Measurements from ENCODE around the gene GMDS. TPM values are rescaled to one million over a fixed set of nuclear protein-coding genes. Genes with fewer than 3 reads are reported as not detected.
A peak's percentile ranks its signal among the peaks of the same experiment; 100 is the strongest.

GMDS gene
- total RNA-seq, 2 donors from 2014 or later = 25.4 to 29.5 TPM

GRCh38 chr6:1645466-1646185 lies 599.8 kb downstream of the GMDS start:
- no peak overlapping the region for H3K4me3 Mint-ChIP-seq
- Histone ChIP-seq H3K4me3 (ENCODE audit: low read length) (no peak overlapping the region), H3K27me3 (ENCODE audit: control insufficient read depth, insufficient read depth, low read length, poor library complexity, severe bottlenecking) (no peaks in the 10 kb centered on the region), H3K4me1 (ENCODE audit: control insufficient read depth, insufficient read depth, low read length) (peaks cover 3% of the 10 kb centered on the region), H3K9me3 (ENCODE audit: control insufficient read depth, low read length) (no peaks in the 10 kb centered on the region), H3K9ac (ENCODE audit: extremely low read depth, low read length, poor library complexity, severe bottlenecking) (no peak overlapping the region), H3K36me3 (ENCODE audit: control insufficient read depth, insufficient read depth, low read length) (no peaks in the 10 kb centered on the region), H3K27ac (ENCODE audit: low read depth, low read length) (no peak overlapping the region)
- no peaks in the 10 kb centered on the region for H3K36me3 Mint-ChIP-seq (ENCODE audit: low read depth)
- 93 to 96% methylated on average over 14 of the region's 14 CpGs for WGBS, 2 experiments (ENCODE audit: insufficient coverage in 1 of 2, insufficient read length in 1 of 2)
- H3K4me1 Mint-ChIP-seq = peaks cover 14% of the 10 kb centered on the region
- H3K9me3 Mint-ChIP-seq = no peaks in the 10 kb centered on the region
- no peak for TF ChIP-seq CTCF (conservative IDR thresholded peaks at IDR 0.05)
- no peak for DNase-seq
- H3K27ac Mint-ChIP-seq = no peak overlapping the region
- H3K27me3 Mint-ChIP-seq (ENCODE audit: insufficient read depth) = no peaks in the 10 kb centered on the region

- Histone ChIP-seq H3K36me3 (ENCODE audit: control insufficient read depth, insufficient read depth, low read length) (no peaks in the 10 kb centered on the region), H3K27me3 (ENCODE audit: control insufficient read depth, insufficient read depth, low read length, poor library complexity, severe bottlenecking) (no peaks in the 10 kb centered on the region), H3K27ac (ENCODE audit: low read depth, low read length) (no peak overlapping the region), H3K9me3 (ENCODE audit: control insufficient read depth, low read length) (no peaks in the 10 kb centered on the region), H3K4me1 (ENCODE audit: control insufficient read depth, insufficient read depth, low read length) (peaks cover 3% of the 10 kb centered on the region), H3K4me3 (ENCODE audit: low read length) (no peak overlapping the region), H3K9ac (ENCODE audit: extremely low read depth, low read length, poor library complexity, severe bottlenecking) (no peak overlapping the region)
- Mint-ChIP-seq H3K36me3 (ENCODE audit: low read depth) (no peaks in the 10 kb centered on the region), H3K27me3 (ENCODE audit: insufficient read depth) (peaks cover 3% of the 10 kb centered on the region), H3K9me3 (no peaks in the 10 kb centered on the region), H3K4me3 (no peak overlapping the region), H3K4me1 (peaks cover 14% of the 10 kb centered on the region), H3K27ac (no peak overlapping the region)
- DNase-seq = no peak
- WGBS, 2 experiments (ENCODE audit: insufficient coverage in 1 of 2, insufficient read length in 1 of 2) = 85 to 93% methylated on average over 4 to 12 of the region's 12 CpGs
- TF ChIP-seq CTCF (conservative IDR thresholded peaks at IDR 0.05) = no peak
Measured at GRCh38 chr6:1644516-1645060, 600.8 kb downstream of the GMDS start.

- WGBS, 2 experiments (ENCODE audit: insufficient coverage in 1 of 2, insufficient read length in 1 of 2) = 84 to 85% methylated on average over 12 to 18 of the region's 18 CpGs
- H3K9me3 Mint-ChIP-seq = no peaks in the 10 kb centered on the region
- no peaks in the 10 kb centered on the region for H3K36me3 Mint-ChIP-seq (ENCODE audit: low read depth)
- H3K4me1 Mint-ChIP-seq = peaks cover 14% of the 10 kb centered on the region
- DNase-seq = no peak
- Histone ChIP-seq H3K4me1 (ENCODE audit: control insufficient read depth, insufficient read depth, low read length) (peaks cover 3% of the 10 kb centered on the region), H3K9ac (ENCODE audit: extremely low read depth, low read length, poor library complexity, severe bottlenecking) (no peak overlapping the region), H3K27ac (ENCODE audit: low read depth, low read length) (no peak overlapping the region), H3K9me3 (ENCODE audit: control insufficient read depth, low read length) (no peaks in the 10 kb centered on the region), H3K36me3 (ENCODE audit: control insufficient read depth, insufficient read depth, low read length) (no peaks in the 10 kb centered on the region), H3K4me3 (ENCODE audit: low read length) (no peak overlapping the region), H3K27me3 (ENCODE audit: control insufficient read depth, insufficient read depth, low read length, poor library complexity, severe bottlenecking) (no peaks in the 10 kb centered on the region)
- TF ChIP-seq CTCF (conservative IDR thresholded peaks at IDR 0.05) = peak; percentile 26
- H3K4me3 Mint-ChIP-seq = no peak overlapping the region
- no peak overlapping the region for H3K27ac Mint-ChIP-seq
- peaks cover 3% of the 10 kb centered on the region for H3K27me3 Mint-ChIP-seq (ENCODE audit: insufficient read depth)
Measured at GRCh38 chr6:1643830-1644445, 601.5 kb downstream of the GMDS start.

All from endodermal cell (in vitro differentiated cells).